ENCODE measurements around the gene RAP1GAP2. TPM values are rescaled to one million over a fixed set of nuclear protein-coding genes. Genes with fewer than 3 reads are reported as not detected.
A peak's percentile ranks its signal among the peaks of the same experiment; 100 is the strongest.

The RAP1GAP2 gene
- total and polyA plus RNA-seq, 11 donors: 13.5 to 44.1 (median 34.3) TPM

- Histone ChIP-seq H3K4me3 (no peak overlapping the region), H3K36me3 (peaks cover 0 to 12% (median 0%) of the 10 kb centered on the region in 9 donors), H3K4me1 (peaks cover 0 to 22% (median 6%) of the 10 kb centered on the region in 12 donors), H3K27me3 (no peaks in the 10 kb centered on the region), H3K27ac (peak overlapping the region in 11 of 12 donors; percentile 5 to 82 (median 55)), H3K9me3 (no peaks in the 10 kb centered on the region)
- intact Hi-C loops (cut with DNase I): loop anchor here in 1 of 10 donors (2.0 kb wide), 1 partner anchor 25 kb away; no protein-coding TSS in a partner anchor
- TF ChIP-seq CTCF (IDR thresholded peaks at IDR 0.05) (no peak), POLR2A (IDR thresholded peaks at IDR 0.05) (no peak)
- ATAC-seq: peak; percentile 29 to 71 (median 62)
- no peak for DNase-seq
- WGBS, 4 donors: 63 to 76% (median 69%) methylated on average over 14 of the region's 14 CpGs
These were observed 169.7 kb downstream of the RAP1GAP2 start for GRCh38 chr17:2965621-2966595.

GRCh38 chr17:2967515-2967914, 171.3 kb downstream of the RAP1GAP2 start:
- no peaks in the 10 kb centered on the region for H3K27me3 ChIP-seq
- WGBS, 4 donors: 40 to 65% (median 45%) methylated on average over 6 of the region's 6 CpGs
- peaks cover 0 to 22% (median 6%) of the 10 kb centered on the region in 12 donors for H3K4me1 ChIP-seq
- peak overlapping the region in 10 of 12 donors; percentile 3 to 82 (median 53) for H3K27ac ChIP-seq
- peaks cover 0 to 12% (median 0%) of the 10 kb centered on the region in 9 donors for H3K36me3 ChIP-seq
- no peaks in the 10 kb centered on the region for H3K9me3 ChIP-seq
- intact Hi-C loops (cut with DNase I): loop anchor here in 1 of 10 donors (2.0 kb wide), 1 partner anchor 27 kb away; no protein-coding TSS in a partner anchor
- no peak for TF ChIP-seq POLR2A (IDR thresholded peaks at IDR 0.05)
- no peak for TF ChIP-seq CTCF (IDR thresholded peaks at IDR 0.05)
- DNase-seq: peak in 1 of 5 donors; percentile 73
- H3K4me3 ChIP-seq: no peak overlapping the region
- peak; percentile 82 to 88 (median 85) for ATAC-seq

- Histone ChIP-seq H3K4me1 (peaks cover 0 to 11% (median 3%) of the 10 kb centered on the region in 12 donors), H3K4me3 (no peak overlapping the region), H3K27me3 (no peaks in the 10 kb centered on the region), H3K27ac (no peak overlapping the region), H3K36me3 (no peaks in the 10 kb centered on the region), H3K9me3 (peaks cover 0 to 6% (median 0%) of the 10 kb centered on the region in 12 donors)
- DNase-seq (no peak), ATAC-seq (no peak)
- intact Hi-C loops (cut with DNase I): no loop called here
- TF ChIP-seq POLR2A (IDR thresholded peaks at IDR 0.05): no peak
- TF ChIP-seq CTCF (IDR thresholded peaks at IDR 0.05): no peak
- 94 to 96% (median 95%) methylated on average over 2 of the region's 2 CpGs for WGBS, 4 donors
These were observed 175.6 kb downstream of the RAP1GAP2 start for GRCh38 chr17:2971851-2972250.

GRCh38 chr17:2972749-2973148, 176.5 kb downstream of the RAP1GAP2 start:
- DNase-seq (no peak), ATAC-seq (no peak)
- H3K4me3 ChIP-seq: no peak overlapping the region
- WGBS, 4 donors: 82 to 95% (median 93%) methylated on average over 4 of the region's 4 CpGs
- no peak for TF ChIP-seq POLR2A (IDR thresholded peaks at IDR 0.05)
- no peak for TF ChIP-seq CTCF (IDR thresholded peaks at IDR 0.05)
- no peaks in the 10 kb centered on the region for H3K36me3 ChIP-seq
- no peak overlapping the region for H3K27ac ChIP-seq
- H3K9me3 ChIP-seq: peaks cover 0 to 6% (median 0%) of the 10 kb centered on the region in 12 donors
- H3K4me1 ChIP-seq: peaks cover 0 to 5% (median 0%) of the 10 kb centered on the region in 12 donors
- intact Hi-C loops (cut with DNase I): no loop called here
- no peaks in the 10 kb centered on the region for H3K27me3 ChIP-seq

All from heart left ventricle (tissue), 16 donors.